H9 (cell line): Measurements from ENCODE around the gene RIT2. TPM values are rescaled to one million over a fixed set of nuclear protein-coding genes. Genes with fewer than 3 reads are reported as not detected.
A peak's percentile ranks its signal among the peaks of the same experiment; 100 is the strongest.

Experiments
- DNase-seq: peaks from one replicate; pipeline ENCODE4 v3.0.0-alpha.2; 2017
- H2AFZ ChIP-seq: one replicate; pipeline ENCODE4 v1.6.1; 2013; ENCODE audit warnings: mild to moderate bottlenecking, low read length, control low read depth, moderate library complexity
- H2AK5ac ChIP-seq: 2 replicates; pipeline ENCODE4 v1.6.1; 2013; ENCODE audit warnings: low read length, control low read depth, mixed read lengths; ENCODE audit not compliant: insufficient read length
- H2BK120ac ChIP-seq: one replicate; pipeline ENCODE4 v1.6.1; 2013; ENCODE audit warnings: low read depth, mild to moderate bottlenecking, low read length, control low read depth, inconsistent platforms; ENCODE audit not compliant: poor library complexity, severe bottlenecking
- H2BK12ac ChIP-seq: 2 replicates; pipeline ENCODE4 v1.6.1; 2013; ENCODE audit warnings: low read length, control low read depth, mixed read lengths, low read depth; ENCODE audit not compliant: insufficient read length
- H2BK15ac ChIP-seq: 2 replicates; pipeline ENCODE4 v1.6.1; 2013; ENCODE audit warnings: low read depth, low read length, control low read depth
- H2BK20ac ChIP-seq: one replicate; pipeline ENCODE4 v1.6.1; 2013; ENCODE audit warnings: low read depth, mild to moderate bottlenecking, low read length, control low read depth, inconsistent platforms; ENCODE audit not compliant: poor library complexity, severe bottlenecking
- H2BK5ac ChIP-seq: 2 replicates; pipeline ENCODE4 v1.6.1; 2013; ENCODE audit warnings: low read length, control low read depth, mixed read lengths; ENCODE audit not compliant: insufficient read length
- H3K14ac ChIP-seq: 2 replicates; pipeline ENCODE4 v1.6.1; 2013; ENCODE audit warnings: low read length, control low read depth; ENCODE audit not compliant: insufficient read depth
- H3K18ac ChIP-seq: 2 replicates; pipeline ENCODE4 v1.6.1; 2013; ENCODE audit warnings: low read depth, mild to moderate bottlenecking, mixed read lengths, low read length, control low read depth; ENCODE audit not compliant: insufficient read length
- H3K23ac ChIP-seq: 2 replicates; pipeline ENCODE4 v1.6.1; 2013; ENCODE audit warnings: low read length, control low read depth, mixed read lengths, low read depth; ENCODE audit not compliant: insufficient read length
- H3K23me2 ChIP-seq: 2 replicates; pipeline ENCODE4 v1.6.1; 2013; ENCODE audit warnings: low read depth, mild to moderate bottlenecking, mixed read lengths, low read length, control low read depth; ENCODE audit not compliant: insufficient read length, poor library complexity, severe bottlenecking
- H3K27ac ChIP-seq: 2 replicates; pipeline ENCODE4 v1.5.1; 2013; ENCODE audit warnings: low read length, control low read depth, mixed read lengths, low read depth; ENCODE audit not compliant: insufficient read length
- H3K27me3 ChIP-seq: 2 replicates; pipeline ENCODE4 v1.6.1; 2013; ENCODE audit warnings: low read length, control low read depth, inconsistent platforms; ENCODE audit not compliant: insufficient read depth
- H3K4ac ChIP-seq: 2 replicates; pipeline ENCODE4 v1.6.1; 2013; ENCODE audit warnings: low read depth, mild to moderate bottlenecking, control low read depth, inconsistent platforms, low read length, moderate library complexity
- H3K4me1 ChIP-seq: 2 replicates; pipeline ENCODE4 v1.6.1; 2013; ENCODE audit warnings: low read length, control low read depth, inconsistent platforms; ENCODE audit not compliant: insufficient read depth
- H3K4me2 ChIP-seq: 2 replicates; pipeline ENCODE4 v1.6.1; 2013; ENCODE audit warnings: low read length, control low read depth, mixed read lengths; ENCODE audit not compliant: insufficient read length, insufficient read depth
- H3K56ac ChIP-seq: 2 replicates; pipeline ENCODE4 v1.6.1; 2013; ENCODE audit warnings: low read depth, mild to moderate bottlenecking, mixed read lengths, low read length, control low read depth; ENCODE audit not compliant: insufficient read length
- H3K79me1 ChIP-seq: 2 replicates; pipeline ENCODE4 v1.6.1; 2013; ENCODE audit warnings: low read depth, mild to moderate bottlenecking, moderate library complexity, low read length, control low read depth, inconsistent platforms; ENCODE audit not compliant: insufficient read depth, poor library complexity, severe bottlenecking
- H3K79me2 ChIP-seq: 2 replicates; pipeline ENCODE4 v1.6.1; 2013; ENCODE audit warnings: low read length, control low read depth, inconsistent platforms; ENCODE audit not compliant: insufficient read depth
- H3K9ac ChIP-seq: 2 replicates; pipeline ENCODE4 v1.6.1; 2013; ENCODE audit warnings: low read length, control low read depth, mixed read lengths; ENCODE audit not compliant: insufficient read length; ENCODE audit errors: extremely low read depth
- H3K9me3 ChIP-seq: one replicate; pipeline ENCODE4 v1.6.1; 2013; ENCODE audit warnings: low read depth, low read length, inconsistent platforms; ENCODE audit not compliant: control insufficient read depth
- H3T11ph ChIP-seq: one replicate; pipeline ENCODE4 v1.6.1; 2013; ENCODE audit warnings: mild to moderate bottlenecking, low read length, control low read depth, inconsistent platforms
- H4K20me1 ChIP-seq: one replicate; pipeline ENCODE4 v1.6.1; 2013; ENCODE audit not compliant: control insufficient read depth, insufficient read length, insufficient read depth
- H4K5ac ChIP-seq: 2 replicates; pipeline ENCODE4 v1.6.1; 2013; ENCODE audit warnings: low read depth, mild to moderate bottlenecking, mixed read lengths, low read length, control low read depth; ENCODE audit not compliant: insufficient read length
- H4K8ac ChIP-seq: replicated peaks from 2 replicates; pipeline ENCODE4 v1.6.1; 2013; ENCODE audit warnings: low read length, control low read depth, mixed read lengths, low read depth; ENCODE audit not compliant: insufficient read length
- H4K91ac ChIP-seq: 2 replicates; pipeline ENCODE4 v1.6.1; 2013; ENCODE audit warnings: low read depth, mild to moderate bottlenecking, moderate library complexity, mixed read lengths, low read length, control low read depth; ENCODE audit not compliant: insufficient read length
- H3K27ac Mint-ChIP-seq, 3 experiments: 2 replicates in 2 of 3; 3 replicates in 1 of 3; pipeline ENCODE4 v1.8.0; 2020 to 2021; ENCODE audit warnings: mixed read lengths in 3 of 3, mild to moderate bottlenecking in 1 of 3, moderate library complexity in 1 of 3
- H3K27me3 Mint-ChIP-seq: 2 replicates; pipeline ENCODE4 v1.8.0; 2021; ENCODE audit warnings: low read depth, mild to moderate bottlenecking, moderate library complexity, mixed read lengths
- H3K36me3 Mint-ChIP-seq, 3 experiments: 2 replicates in 2 of 3; 3 replicates in 1 of 3; pipeline ENCODE4 v1.8.0; 2020 to 2021; ENCODE audit warnings: low read depth in 3 of 3, mixed read lengths in 3 of 3; ENCODE audit not compliant: insufficient read depth in 1 of 3
- H3K4me1 Mint-ChIP-seq, 2 experiments: 2 replicates each; pipeline ENCODE4 v1.8.0; 2020; ENCODE audit warnings: mixed read lengths in 2 of 2
- H3K4me3 Mint-ChIP-seq, 2 experiments: 2 replicates in 1 of 2; 3 replicates in 1 of 2; pipeline ENCODE4 v1.8.0; 2020 to 2021; ENCODE audit warnings: mild to moderate bottlenecking in 2 of 2, mixed read lengths in 2 of 2, moderate library complexity in 1 of 2
- H3K9me3 Mint-ChIP-seq, 2 experiments: 2 replicates in 1 of 2; 3 replicates in 1 of 2; pipeline ENCODE4 v1.8.0; 2020; ENCODE audit warnings: mild to moderate bottlenecking in 2 of 2, mixed read lengths in 2 of 2, moderate library complexity in 1 of 2
- WGBS: extraction: QIAGEN DNeasy Blood & Tissue Kit; methylation state at CpG from one replicate; pipeline ENCODE4 v1.1.7; 2013; ENCODE audit warnings: missing lambda C conversion rate, low lambda C conversion rate, mixed read lengths; ENCODE audit not compliant: insufficient read length; ENCODE audit errors: extremely low coverage; 5-methylcytosine and 5-hydroxymethylcytosine counted together
- total RNA-seq: library from RNA; stranded (reverse); gene quantifications from 2 replicates; pipeline ENCODE4 v1.2.1, GENCODE V29; 2021
- TF ChIP-seq, protein P1 (sequence below): fragments of 200-600 bp; sonication (generic); conservative IDR thresholded peaks from 3 replicates; pipeline ENCODE4 v1.8.0; 2021; ENCODE audit warnings: antibody characterized with exemption, mild to moderate bottlenecking

The RIT2 gene
- total RNA-seq, 1 experiment from 2014 or later: 1.2 TPM

DNA sequence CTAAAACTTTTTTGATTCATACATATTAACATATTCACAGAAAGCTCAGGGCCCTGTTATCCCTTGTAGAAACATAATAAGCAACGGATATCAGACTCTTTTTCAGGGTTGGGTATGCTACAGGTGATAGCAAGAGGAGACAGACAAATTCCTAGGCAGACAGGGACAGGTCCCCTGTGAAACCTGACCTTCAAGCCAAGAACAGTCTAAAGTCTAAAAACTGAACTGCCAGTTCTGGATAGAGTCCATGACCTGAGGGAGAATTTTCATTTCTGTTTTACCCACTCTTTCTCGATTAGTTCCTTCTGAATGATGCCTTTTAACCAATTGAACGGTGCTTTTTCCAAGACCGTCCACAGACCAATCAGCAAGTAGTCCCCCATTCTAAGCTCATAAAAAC is 54.2 kb downstream of the RIT2 start:
- H3K27ac Mint-ChIP-seq: peak overlapping the region in 2 of 3 experiments; percentile 69 to 89; a peak in 2 of 7 replicates
- Histone ChIP-seq H3K27ac (no peak overlapping the region), H3K27me3 (no peaks in the 10 kb centered on the region; the same call in 1 of the 2 replicates), H3K14ac (no peak overlapping the region), H3K9ac (no peak overlapping the region), H3K79me2 (no peaks in the 10 kb centered on the region), H2BK15ac (no peak overlapping the region), H3K4ac (no peak overlapping the region), H3K9me3 (no peaks in the 10 kb centered on the region), H4K5ac (no peak overlapping the region), H2BK20ac (no peak overlapping the region), H2BK5ac (no peak overlapping the region), H2AFZ (peak overlapping the region; percentile 82), H3K4me2 (no peak overlapping the region), H4K8ac (no peak overlapping the region), H3K4me1 (no peaks in the 10 kb centered on the region), H3T11ph (no peak overlapping the region), H2BK120ac (no peak overlapping the region), H4K20me1 (no peaks in the 10 kb centered on the region), H2AK5ac (no peak overlapping the region), H2BK12ac (no peak overlapping the region), H3K23ac (no peak overlapping the region), H4K91ac (no peak overlapping the region), H3K23me2 (no peaks in the 10 kb centered on the region), H3K79me1 (no peaks in the 10 kb centered on the region), H3K18ac (no peak overlapping the region), H3K56ac (no peak overlapping the region)
- TF ChIP-seq, protein P1, sequence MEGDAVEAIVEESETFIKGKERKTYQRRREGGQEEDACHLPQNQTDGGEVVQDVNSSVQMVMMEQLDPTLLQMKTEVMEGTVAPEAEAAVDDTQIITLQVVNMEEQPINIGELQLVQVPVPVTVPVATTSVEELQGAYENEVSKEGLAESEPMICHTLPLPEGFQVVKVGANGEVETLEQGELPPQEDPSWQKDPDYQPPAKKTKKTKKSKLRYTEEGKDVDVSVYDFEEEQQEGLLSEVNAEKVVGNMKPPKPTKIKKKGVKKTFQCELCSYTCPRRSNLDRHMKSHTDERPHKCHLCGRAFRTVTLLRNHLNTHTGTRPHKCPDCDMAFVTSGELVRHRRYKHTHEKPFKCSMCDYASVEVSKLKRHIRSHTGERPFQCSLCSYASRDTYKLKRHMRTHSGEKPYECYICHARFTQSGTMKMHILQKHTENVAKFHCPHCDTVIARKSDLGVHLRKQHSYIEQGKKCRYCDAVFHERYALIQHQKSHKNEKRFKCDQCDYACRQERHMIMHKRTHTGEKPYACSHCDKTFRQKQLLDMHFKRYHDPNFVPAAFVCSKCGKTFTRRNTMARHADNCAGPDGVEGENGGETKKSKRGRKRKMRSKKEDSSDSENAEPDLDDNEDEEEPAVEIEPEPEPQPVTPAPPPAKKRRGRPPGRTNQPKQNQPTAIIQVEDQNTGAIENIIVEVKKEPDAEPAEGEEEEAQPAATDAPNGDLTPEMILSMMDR: no peak
- no peak overlapping the region for H3K4me3 Mint-ChIP-seq
- H3K36me3 Mint-ChIP-seq: peaks cover 0 to 4% (median 0%) of the 10 kb centered on the region in 3 experiments; a peak in 2 of 7 replicates
- DNase-seq: no peak
- no peaks in the 10 kb centered on the region for H3K9me3 Mint-ChIP-seq
- peaks cover 6 to 8% of the 10 kb centered on the region in 2 experiments for H3K4me1 Mint-ChIP-seq
- no CpG with 5 or more reads among the region's 4 CpGs for WGBS
- no peaks in the 10 kb centered on the region for H3K27me3 Mint-ChIP-seq
